ENCODE results near the gene UNC5C.

Gene UNC5C

GRCh38 chr4:95466791-95467190 lies 82.0 kb downstream of the UNC5C start:
- DNase-seq (ENCODE audit: low spot score) = no peak

- DNase-seq (ENCODE audit: low spot score) = no peak
Observed at GRCh38 chr4:95465010-95465409, 83.8 kb downstream of the UNC5C start.

DNA sequence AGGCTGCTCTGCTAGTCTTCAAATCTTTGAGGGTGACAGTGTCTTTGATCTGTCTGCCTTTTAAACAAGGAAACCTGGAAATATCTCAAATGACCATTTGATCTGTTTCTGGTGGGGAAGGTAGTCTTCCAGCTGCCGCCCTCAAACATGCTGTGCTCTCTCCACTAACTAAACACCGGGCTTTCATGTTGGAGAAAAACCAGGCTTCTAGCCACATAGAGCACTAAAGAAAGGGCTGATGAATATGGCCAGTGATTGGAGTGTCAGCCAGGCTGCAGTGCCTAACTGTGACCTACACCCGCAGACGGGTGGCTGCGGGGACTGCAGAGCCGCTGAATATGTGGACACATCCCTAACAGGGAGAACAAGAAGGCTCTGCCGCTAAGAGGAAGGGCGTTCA lies 85.9 kb downstream of the UNC5C start:
- no peak for DNase-seq (ENCODE audit: low spot score)

DNA sequence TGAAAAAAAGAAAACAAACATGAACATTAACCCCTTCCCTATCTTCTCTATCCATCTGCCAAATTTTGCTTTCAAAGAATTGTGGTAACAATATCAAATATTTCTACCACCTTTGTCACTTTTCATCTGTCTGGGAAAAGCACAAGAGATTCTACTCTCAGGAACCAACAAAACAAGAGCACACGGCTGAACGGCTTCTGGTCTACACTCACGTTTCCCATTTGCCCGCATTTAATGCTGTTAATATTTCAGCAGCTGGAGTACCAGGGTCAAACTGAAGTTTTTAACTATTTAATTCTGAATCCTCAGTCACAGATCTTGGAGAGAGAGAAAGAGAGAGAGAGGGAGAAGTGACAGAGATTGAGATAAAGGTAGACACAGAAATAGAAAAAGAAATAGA lies 91.4 kb downstream of the UNC5C start:
- DNase-seq (ENCODE audit: low spot score) = no peak

GRCh38 chr4:95450294-95450693 lies 98.5 kb downstream of the UNC5C start:
- no peak for DNase-seq (ENCODE audit: low spot score)

- no peak for DNase-seq (ENCODE audit: low spot score)
Observed at GRCh38 chr4:95446173-95446572, 102.6 kb downstream of the UNC5C start.

DNA sequence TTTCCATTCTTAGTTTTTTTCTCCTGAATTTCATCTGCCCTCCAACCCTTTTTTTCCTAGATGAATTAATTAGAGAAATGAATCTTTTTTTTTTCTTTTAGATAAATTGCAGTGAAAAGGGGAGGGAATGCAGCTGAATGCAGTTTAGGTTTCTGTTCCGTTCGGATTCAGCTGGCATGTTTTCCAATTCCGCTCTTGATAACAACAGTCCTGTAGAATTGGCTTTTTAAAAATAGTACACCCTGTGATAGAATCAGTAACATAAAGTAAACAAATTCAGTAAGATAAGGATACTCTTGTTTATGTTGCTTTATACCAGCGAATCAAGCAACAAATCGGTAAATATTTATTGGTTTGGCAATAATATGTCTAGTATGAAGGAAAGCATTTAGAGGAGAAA lies 103.5 kb downstream of the UNC5C start:
- DNase-seq (ENCODE audit: low spot score) = no peak

DNA sequence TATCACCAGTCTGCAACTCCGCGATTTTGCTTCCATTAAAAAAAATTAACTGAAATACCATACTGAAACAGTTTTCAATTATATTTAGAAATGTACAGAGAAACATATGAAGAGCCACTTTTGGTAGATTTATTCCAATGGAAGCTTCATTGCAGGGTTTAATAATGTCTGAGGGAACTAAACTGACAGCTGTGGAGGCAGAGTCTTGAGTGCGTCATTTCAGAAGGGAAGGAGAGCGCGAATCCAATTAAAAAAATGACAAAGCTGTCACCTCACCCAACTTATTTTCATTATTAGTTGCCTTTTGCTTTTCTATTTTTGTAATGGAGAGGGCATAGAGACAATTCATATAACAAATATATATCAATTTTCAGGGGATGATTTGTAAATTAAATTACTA lies 104.0 kb downstream of the UNC5C start:
- peak; percentile 52 for DNase-seq (ENCODE audit: low spot score)

DNA sequence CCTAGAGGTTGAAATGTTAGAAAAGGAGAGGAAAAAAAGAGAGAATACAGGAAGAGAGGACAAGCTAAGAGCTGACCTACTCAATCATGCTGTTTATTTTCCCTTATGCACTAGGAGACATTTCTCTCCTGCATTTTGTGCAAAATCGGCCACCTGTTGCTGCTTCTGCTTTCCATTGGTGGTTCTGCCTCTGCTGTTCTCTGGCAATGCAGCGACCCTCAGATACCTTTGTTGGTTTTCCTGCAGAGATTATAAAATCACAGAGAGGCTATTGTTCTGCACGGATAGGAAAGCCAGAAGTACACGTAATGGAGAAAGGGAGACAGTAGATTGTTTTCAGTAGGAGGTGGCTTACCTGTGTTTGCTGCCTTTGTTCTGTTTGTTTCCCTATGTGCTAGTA lies 108.9 kb downstream of the UNC5C start:
- DNase-seq (ENCODE audit: low spot score) = no peak

GRCh38 chr4:95439071-95439470 lies 109.7 kb downstream of the UNC5C start:
- DNase-seq (ENCODE audit: low spot score) = no peak

DNA sequence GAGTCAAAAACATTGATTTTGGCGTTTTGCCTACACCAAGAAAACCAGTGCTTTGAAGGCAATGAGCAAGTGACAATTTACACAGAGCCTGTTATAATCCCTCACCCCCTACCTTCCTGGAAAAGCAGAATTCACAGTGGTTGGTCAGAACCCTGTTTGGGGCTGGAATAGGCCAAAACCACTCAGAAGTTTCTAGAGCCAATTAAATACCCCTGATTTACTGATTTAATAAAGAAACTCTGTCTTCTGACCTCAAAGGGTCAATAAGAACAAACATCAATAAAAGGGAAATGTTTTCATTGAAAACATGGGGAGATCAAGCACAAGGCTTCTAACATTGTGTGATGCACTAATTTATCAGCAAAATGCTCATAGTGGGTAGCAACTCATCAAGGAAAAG lies 116.3 kb downstream of the UNC5C start:
- DNase-seq (ENCODE audit: low spot score) = no peak

- DNase-seq (ENCODE audit: low spot score) = no peak
Observed at GRCh38 chr4:95431678-95432077, 117.1 kb downstream of the UNC5C start.

- DNase-seq (ENCODE audit: low spot score) = no peak
Observed at GRCh38 chr4:95429416-95429815, 119.4 kb downstream of the UNC5C start.

- no peak for DNase-seq (ENCODE audit: low spot score)
Observed at GRCh38 chr4:95428291-95429070, 120.3 kb downstream of the UNC5C start.

DNA sequence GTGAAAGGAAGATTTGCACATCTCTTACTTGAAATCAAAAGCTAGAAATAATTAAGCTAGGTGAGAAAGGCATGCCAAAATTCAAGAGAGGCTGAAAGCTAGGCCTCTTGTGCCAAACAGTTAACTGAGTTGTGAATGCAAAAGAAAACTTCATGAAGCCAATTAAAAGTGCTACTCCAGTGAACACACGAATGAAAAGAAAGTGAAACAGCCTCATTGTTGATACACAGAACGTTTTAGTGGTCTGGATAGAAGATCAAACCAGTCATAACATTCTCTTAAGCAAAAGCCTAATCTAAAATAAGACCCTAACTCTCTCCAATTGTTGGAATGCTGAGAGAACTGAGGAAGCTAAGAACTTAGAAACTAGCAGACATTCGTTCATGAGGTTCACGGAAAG lies 122.3 kb downstream of the UNC5C start:
- no peak for DNase-seq (ENCODE audit: low spot score)

DNA sequence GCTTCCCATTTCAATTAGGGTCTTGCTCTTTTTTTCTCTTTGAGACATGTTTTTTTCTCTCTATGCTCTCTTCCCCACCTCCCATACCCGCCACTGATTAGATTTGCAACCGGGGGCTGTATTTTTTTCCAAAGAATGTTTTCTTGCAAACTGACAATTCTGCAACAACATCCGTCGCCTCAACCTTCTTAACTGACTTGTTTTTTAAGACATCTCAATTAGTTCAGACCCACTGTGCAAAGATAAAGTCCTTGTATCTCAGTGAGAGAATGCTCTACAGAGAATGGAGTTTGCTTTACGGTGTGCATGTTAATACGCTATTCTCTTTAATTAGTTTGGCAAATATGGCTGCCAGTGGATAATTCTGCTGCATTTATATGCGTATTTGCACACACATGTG lies 126.3 kb downstream of the UNC5C start:
- no peak for DNase-seq (ENCODE audit: low spot score)

DNA sequence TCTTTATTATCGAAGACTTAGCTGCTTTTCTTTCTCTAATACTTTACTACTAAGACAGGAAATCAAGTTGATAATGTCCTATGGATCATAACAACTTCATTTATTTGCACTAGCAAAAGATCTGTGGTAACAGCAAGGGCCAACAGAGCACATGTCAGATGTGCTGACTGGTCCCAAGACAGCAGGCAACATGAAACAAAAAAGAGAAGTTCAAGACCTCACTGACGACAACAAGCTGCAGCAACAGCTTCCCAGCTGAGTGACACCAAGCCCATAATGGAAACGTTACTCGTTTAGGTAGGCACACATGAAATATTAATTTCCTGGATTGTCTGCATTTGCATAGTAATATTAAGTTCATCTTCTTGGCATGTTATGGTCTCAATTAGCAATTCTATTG lies 126.9 kb downstream of the UNC5C start:
- no peak for DNase-seq (ENCODE audit: low spot score)

DNA sequence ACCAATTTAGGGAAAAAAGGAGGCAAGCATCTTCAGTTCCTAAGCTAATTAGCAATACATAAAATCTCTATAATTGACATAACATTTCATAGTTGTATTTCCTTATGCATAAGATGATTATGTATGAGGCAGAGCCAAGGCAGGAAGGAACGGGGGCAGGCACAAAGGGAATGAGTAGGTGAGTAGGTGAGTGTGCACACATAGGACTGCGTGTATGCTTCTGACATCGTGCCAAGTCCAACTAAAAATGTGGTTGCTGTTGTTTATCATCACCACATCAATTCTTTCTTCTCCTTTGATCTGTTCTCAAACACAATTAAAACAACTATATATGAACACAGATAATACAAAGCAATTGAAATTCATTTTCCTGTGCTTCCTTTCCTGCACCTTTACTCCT lies 131.2 kb downstream of the UNC5C start:
- peak; percentile 52 for DNase-seq (ENCODE audit: low spot score)

DNA sequence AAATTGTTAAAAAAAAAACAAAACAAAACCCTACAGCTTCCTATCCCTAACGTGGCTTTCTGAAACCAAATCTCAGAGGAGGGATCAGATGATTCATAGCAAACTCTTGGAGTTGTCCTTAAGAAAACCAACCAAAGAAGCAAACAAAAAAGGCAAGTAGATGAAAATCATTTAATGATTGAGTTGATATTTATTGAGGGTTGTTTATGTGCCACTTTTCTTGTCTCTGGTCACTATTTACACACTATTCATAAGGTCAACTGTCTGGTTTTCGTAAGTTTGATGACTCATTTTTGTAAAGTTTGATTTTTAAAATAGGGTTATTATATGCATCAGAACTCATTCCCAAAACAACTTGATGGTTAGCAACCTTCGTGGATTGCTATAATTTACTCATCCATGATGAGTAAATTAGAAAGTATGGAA lies 133.4 kb downstream of the UNC5C start:
- no peak for DNase-seq (ENCODE audit: low spot score)

DNA sequence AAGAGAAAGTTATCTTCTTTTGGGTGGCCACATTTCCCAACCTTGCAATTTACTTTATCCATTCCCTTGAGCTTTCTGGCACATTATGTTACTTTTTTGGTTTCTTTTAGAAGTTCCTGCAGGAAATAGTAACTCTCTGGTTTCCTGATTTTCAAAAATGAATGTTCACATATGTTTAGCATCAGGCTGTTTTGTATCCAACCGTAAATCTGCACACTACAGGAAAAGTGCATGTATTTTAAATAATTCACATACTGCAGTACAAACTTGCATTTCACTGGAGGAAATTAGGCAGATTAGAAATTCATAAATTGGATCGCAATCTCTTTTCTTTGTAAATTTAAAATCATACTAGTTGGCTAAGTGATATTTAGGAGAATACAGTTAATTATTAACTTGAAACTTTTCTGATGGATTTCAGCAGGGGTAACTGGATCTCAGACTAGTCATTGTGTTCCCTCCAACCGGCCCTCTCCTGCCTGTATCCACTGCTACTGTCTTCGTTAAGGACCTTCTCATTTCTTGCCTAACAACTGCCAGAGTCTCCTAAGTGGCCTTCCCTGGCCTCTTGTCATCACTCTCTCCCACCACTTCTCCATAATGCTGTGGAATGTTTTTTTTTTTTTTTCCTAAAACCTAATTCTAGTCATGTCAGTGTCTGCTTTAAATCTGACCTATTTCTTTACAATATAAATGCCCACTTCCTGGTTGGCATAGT lies 137.2 kb downstream of the UNC5C start:
- no peak for DNase-seq (ENCODE audit: low spot score)

GRCh38 chr4:95410387-95410977 lies 138.3 kb downstream of the UNC5C start:
- peak; percentile 89 for DNase-seq (ENCODE audit: low spot score)

DNA sequence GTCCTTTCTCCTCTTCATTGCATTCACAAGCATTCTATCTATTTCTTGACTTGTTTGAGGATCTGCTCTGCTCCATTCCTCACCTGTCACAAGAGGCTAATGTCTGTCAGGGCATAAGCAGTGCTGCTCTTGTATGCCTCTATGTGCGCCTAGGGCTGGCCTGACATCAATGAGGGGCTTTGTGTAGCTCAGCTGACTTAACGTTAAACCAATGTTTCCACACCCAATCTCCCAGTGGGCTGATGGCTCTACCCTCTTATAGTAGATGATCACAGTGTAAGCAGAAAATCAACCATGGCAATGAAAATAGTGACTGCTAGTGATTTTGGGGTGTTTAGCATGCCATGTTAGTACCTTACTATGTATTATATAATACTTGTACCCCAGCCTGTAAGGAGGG lies 139.0 kb downstream of the UNC5C start:
- peak; percentile 64 for DNase-seq (ENCODE audit: low spot score)

DNA sequence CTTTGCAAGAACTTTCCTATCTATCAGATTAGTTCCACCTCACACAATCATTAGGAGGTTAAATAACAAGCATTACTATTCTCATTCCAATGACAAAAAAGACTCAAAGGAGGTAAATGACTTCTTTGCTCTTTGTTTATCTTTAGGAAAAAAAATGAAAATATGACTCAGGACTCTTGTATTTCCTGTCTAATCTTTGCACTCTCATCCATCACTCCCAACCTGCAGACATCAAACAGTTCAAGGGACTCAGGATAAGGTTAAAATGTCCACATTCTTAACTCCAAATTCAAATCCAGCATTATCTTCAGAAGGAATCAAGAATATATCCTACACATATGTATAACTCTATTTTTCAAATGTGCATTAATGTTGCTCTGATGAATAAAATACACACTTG lies 139.6 kb downstream of the UNC5C start:
- DNase-seq (ENCODE audit: low spot score) = no peak

Measured in putamen (tissue), 1 donor.